ENCODE results near the gene TECPR1. TPM values are rescaled to one million over a fixed set of nuclear protein-coding genes. Genes with fewer than 3 reads are reported as not detected.

Gene TECPR1
- total and polyA plus RNA-seq, 2 of the 8 experiments (the other 6 are each of a cell fraction or from before 2014, with no cell fraction given) = 1.3 to 11.1 TPM

DNA sequence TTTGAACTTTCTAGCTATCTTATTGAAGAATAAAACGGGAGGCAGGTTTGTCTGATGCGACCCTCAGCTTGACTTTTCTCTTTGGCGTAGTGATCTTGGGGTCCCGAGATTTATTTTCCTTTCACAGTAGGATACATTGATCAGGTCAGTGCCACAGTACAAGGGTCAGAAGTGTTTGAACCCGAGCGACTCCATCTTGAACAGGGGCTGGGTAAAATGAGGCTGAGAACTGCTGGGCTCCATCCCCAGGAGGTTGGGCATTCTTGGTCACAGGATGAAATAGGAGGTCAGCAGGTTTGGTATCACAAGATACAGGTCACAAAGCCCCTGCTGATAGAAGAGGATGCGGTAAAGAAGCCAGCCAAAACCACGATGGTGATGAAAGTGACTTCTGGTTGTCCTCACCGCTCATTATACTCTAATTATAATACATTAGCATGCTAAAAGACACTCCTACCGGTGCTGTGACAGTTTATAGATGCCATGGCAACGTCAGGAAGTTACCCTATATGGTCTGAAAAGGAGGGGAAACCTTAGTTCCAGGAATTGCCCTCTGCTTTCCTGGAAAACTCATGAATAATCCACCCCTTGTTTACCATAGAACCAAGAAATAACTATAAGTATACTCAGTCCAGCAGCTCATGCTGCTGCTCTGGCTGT is 3.0 kb upstream of the TECPR1 start (continued):
- TF ChIP-seq KDM4A (IDR thresholded peaks at IDR 0.05; ENCODE audit: low read depth, low read length, severe bottlenecking) (no peak), POLR2AphosphoS5 (IDR thresholded peaks at IDR 0.05; ENCODE audit: low read depth, low read length) (no peak), POLR2A (IDR thresholded peaks at IDR 0.05; ENCODE audit: control extremely low read depth in 1 of 2, low read depth in 2 of 2, low read length in 2 of 2) (no peak), POU5F1 (IDR thresholded peaks at IDR 0.05; ENCODE audit: low read depth, low read length) (no peak)
- TF ChIP-seq, protein P1, sequence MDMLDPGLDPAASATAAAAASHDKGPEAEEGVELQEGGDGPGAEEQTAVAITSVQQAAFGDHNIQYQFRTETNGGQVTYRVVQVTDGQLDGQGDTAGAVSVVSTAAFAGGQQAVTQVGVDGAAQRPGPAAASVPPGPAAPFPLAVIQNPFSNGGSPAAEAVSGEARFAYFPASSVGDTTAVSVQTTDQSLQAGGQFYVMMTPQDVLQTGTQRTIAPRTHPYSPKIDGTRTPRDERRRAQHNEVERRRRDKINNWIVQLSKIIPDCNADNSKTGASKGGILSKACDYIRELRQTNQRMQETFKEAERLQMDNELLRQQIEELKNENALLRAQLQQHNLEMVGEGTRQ (IDR thresholded peaks at IDR 0.05; ENCODE audit: low read length) = no peak
- TF ChIP-seq, protein P2, sequence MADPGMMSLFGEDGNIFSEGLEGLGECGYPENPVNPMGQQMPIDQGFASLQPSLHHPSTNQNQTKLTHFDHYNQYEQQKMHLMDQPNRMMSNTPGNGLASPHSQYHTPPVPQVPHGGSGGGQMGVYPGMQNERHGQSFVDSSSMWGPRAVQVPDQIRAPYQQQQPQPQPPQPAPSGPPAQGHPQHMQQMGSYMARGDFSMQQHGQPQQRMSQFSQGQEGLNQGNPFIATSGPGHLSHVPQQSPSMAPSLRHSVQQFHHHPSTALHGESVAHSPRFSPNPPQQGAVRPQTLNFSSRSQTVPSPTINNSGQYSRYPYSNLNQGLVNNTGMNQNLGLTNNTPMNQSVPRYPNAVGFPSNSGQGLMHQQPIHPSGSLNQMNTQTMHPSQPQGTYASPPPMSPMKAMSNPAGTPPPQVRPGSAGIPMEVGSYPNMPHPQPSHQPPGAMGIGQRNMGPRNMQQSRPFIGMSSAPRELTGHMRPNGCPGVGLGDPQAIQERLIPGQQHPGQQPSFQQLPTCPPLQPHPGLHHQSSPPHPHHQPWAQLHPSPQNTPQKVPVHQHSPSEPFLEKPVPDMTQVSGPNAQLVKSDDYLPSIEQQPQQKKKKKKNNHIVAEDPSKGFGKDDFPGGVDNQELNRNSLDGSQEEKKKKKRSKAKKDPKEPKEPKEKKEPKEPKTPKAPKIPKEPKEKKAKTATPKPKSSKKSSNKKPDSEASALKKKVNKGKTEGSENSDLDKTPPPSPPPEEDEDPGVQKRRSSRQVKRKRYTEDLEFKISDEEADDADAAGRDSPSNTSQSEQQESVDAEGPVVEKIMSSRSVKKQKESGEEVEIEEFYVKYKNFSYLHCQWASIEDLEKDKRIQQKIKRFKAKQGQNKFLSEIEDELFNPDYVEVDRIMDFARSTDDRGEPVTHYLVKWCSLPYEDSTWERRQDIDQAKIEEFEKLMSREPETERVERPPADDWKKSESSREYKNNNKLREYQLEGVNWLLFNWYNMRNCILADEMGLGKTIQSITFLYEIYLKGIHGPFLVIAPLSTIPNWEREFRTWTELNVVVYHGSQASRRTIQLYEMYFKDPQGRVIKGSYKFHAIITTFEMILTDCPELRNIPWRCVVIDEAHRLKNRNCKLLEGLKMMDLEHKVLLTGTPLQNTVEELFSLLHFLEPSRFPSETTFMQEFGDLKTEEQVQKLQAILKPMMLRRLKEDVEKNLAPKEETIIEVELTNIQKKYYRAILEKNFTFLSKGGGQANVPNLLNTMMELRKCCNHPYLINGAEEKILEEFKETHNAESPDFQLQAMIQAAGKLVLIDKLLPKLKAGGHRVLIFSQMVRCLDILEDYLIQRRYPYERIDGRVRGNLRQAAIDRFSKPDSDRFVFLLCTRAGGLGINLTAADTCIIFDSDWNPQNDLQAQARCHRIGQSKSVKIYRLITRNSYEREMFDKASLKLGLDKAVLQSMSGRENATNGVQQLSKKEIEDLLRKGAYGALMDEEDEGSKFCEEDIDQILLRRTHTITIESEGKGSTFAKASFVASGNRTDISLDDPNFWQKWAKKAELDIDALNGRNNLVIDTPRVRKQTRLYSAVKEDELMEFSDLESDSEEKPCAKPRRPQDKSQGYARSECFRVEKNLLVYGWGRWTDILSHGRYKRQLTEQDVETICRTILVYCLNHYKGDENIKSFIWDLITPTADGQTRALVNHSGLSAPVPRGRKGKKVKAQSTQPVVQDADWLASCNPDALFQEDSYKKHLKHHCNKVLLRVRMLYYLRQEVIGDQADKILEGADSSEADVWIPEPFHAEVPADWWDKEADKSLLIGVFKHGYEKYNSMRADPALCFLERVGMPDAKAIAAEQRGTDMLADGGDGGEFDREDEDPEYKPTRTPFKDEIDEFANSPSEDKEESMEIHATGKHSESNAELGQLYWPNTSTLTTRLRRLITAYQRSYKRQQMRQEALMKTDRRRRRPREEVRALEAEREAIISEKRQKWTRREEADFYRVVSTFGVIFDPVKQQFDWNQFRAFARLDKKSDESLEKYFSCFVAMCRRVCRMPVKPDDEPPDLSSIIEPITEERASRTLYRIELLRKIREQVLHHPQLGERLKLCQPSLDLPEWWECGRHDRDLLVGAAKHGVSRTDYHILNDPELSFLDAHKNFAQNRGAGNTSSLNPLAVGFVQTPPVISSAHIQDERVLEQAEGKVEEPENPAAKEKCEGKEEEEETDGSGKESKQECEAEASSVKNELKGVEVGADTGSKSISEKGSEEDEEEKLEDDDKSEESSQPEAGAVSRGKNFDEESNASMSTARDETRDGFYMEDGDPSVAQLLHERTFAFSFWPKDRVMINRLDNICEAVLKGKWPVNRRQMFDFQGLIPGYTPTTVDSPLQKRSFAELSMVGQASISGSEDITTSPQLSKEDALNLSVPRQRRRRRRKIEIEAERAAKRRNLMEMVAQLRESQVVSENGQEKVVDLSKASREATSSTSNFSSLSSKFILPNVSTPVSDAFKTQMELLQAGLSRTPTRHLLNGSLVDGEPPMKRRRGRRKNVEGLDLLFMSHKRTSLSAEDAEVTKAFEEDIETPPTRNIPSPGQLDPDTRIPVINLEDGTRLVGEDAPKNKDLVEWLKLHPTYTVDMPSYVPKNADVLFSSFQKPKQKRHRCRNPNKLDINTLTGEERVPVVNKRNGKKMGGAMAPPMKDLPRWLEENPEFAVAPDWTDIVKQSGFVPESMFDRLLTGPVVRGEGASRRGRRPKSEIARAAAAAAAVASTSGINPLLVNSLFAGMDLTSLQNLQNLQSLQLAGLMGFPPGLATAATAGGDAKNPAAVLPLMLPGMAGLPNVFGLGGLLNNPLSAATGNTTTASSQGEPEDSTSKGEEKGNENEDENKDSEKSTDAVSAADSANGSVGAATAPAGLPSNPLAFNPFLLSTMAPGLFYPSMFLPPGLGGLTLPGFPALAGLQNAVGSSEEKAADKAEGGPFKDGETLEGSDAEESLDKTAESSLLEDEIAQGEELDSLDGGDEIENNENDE (IDR thresholded peaks at IDR 0.05; ENCODE audit: insufficient replicate concordance, low read length) = no peak
